ENCODE data around the gene ZBTB7B.

ZBTB7B gene

DNA sequence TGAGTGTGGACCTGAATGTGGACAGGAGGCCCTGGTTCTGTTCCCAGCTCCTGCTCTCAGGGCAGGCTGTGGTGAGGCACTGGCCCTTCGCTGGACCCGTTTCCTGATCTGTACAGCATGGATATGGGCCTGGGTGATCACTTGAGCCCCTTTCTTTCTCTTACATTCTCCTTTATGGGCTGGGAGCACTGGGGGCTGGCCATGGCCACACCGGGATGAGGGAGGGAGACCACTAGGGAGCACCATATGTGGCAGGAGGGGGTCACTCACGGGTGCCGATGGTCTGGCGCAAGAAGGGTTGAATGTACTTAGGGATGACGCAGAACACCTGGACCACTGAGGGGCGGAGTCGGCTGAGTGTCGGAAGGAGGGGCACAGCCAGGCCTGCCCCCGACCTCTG is 28.3 kb downstream of the ZBTB7B start:
- no peaks in the 10 kb centered on the region for H3K36me3 ChIP-seq (ENCODE audit: control insufficient read depth, insufficient read depth, low read length)
- H3K27me3 ChIP-seq (ENCODE audit: control insufficient read depth, insufficient read depth, low read length): no peaks in the 10 kb centered on the region
- no peak overlapping the region for H3K4me3 ChIP-seq (ENCODE audit: low read depth, low read length)
- no peaks in the 10 kb centered on the region for H3K4me1 ChIP-seq (ENCODE audit: control insufficient read depth, insufficient read depth, low read length)
- no peaks in the 10 kb centered on the region for H3K9me3 ChIP-seq (ENCODE audit: control insufficient read depth, insufficient read depth, low read length)
- no peak overlapping the region for H3K9ac ChIP-seq (ENCODE audit: low read depth, low read length)

DNA sequence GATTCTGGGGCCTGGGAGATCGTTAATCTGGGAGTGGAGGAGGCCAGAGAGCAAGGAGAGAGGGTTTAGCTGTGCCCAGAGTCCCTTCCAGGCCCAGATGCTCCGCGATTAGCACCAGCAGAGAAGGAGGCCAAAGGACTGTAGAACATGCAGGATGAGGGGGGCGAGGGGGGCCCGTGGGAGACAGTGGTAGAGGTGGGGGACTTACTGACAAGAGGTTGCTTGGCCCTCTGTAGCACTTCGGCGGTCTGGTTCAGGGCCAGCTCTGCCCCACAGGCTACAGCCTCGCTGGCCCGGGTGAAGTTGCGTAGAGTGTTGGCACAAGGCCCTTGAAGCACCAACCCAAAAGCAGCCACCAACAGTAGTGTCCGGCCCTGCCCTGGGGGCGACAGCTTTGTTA is 30.3 kb downstream of the ZBTB7B start:
- Histone ChIP-seq H3K9ac (ENCODE audit: low read depth, low read length) (no peak overlapping the region), H3K9me3 (ENCODE audit: control insufficient read depth, insufficient read depth, low read length) (no peaks in the 10 kb centered on the region), H3K36me3 (ENCODE audit: control insufficient read depth, insufficient read depth, low read length) (no peaks in the 10 kb centered on the region), H3K27me3 (ENCODE audit: control insufficient read depth, insufficient read depth, low read length) (no peaks in the 10 kb centered on the region), H3K4me1 (ENCODE audit: control insufficient read depth, insufficient read depth, low read length) (no peaks in the 10 kb centered on the region), H3K4me3 (ENCODE audit: low read depth, low read length) (no peak overlapping the region)

- Histone ChIP-seq H3K9me3 (ENCODE audit: control insufficient read depth, insufficient read depth, low read length) (no peaks in the 10 kb centered on the region), H3K9ac (ENCODE audit: low read depth, low read length) (no peak within 1 kb of the TSS), H3K27me3 (ENCODE audit: control insufficient read depth, insufficient read depth, low read length) (peaks cover 2% of the 10 kb centered on the region), H3K4me3 (ENCODE audit: low read depth, low read length) (no peak within 1 kb of the TSS), H3K4me1 (ENCODE audit: control insufficient read depth, insufficient read depth, low read length) (no peaks in the 10 kb centered on the region), H3K36me3 (ENCODE audit: control insufficient read depth, insufficient read depth, low read length) (no peaks in the 10 kb centered on the region)
Measured at GRCh38 chr1:155033524-155033923, 30.9 kb downstream of the ZBTB7B start, which contains the start of the genes DCST1 and DCST2. DCST1 (plus strand) TSS chr1:155033824; CDS start chr1:155034037, 213 bp downstream. DCST2 (minus strand) TSS chr1:155033781; CDS start chr1:155033701, 80 bp downstream.

- no peaks in the 10 kb centered on the region for H3K36me3 ChIP-seq (ENCODE audit: control insufficient read depth, insufficient read depth, low read length)
- H3K4me1 ChIP-seq (ENCODE audit: control insufficient read depth, insufficient read depth, low read length): no peaks in the 10 kb centered on the region
- no peaks in the 10 kb centered on the region for H3K9me3 ChIP-seq (ENCODE audit: control insufficient read depth, insufficient read depth, low read length)
- H3K4me3 ChIP-seq (ENCODE audit: low read depth, low read length): no peak overlapping the region
- H3K27me3 ChIP-seq (ENCODE audit: control insufficient read depth, insufficient read depth, low read length): peaks cover 2% of the 10 kb centered on the region
- H3K9ac ChIP-seq (ENCODE audit: low read depth, low read length): no peak overlapping the region
Measured at GRCh38 chr1:155034318-155035208, 32.0 kb downstream of the ZBTB7B start.

- H3K4me3 ChIP-seq (ENCODE audit: low read depth, low read length): no peak overlapping the region
- H3K9ac ChIP-seq (ENCODE audit: low read depth, low read length): no peak overlapping the region
- H3K9me3 ChIP-seq (ENCODE audit: control insufficient read depth, insufficient read depth, low read length): no peaks in the 10 kb centered on the region
- H3K36me3 ChIP-seq (ENCODE audit: control insufficient read depth, insufficient read depth, low read length): no peaks in the 10 kb centered on the region
- peaks cover 2% of the 10 kb centered on the region for H3K27me3 ChIP-seq (ENCODE audit: control insufficient read depth, insufficient read depth, low read length)
- H3K4me1 ChIP-seq (ENCODE audit: control insufficient read depth, insufficient read depth, low read length): no peaks in the 10 kb centered on the region
Measured at GRCh38 chr1:155035936-155036335, 33.3 kb downstream of the ZBTB7B start.

GRCh38 chr1:155037043-155037442 is 34.4 kb downstream of the ZBTB7B start:
- Histone ChIP-seq H3K9ac (ENCODE audit: low read depth, low read length) (no peak overlapping the region), H3K4me3 (ENCODE audit: low read depth, low read length) (no peak overlapping the region)

DNA sequence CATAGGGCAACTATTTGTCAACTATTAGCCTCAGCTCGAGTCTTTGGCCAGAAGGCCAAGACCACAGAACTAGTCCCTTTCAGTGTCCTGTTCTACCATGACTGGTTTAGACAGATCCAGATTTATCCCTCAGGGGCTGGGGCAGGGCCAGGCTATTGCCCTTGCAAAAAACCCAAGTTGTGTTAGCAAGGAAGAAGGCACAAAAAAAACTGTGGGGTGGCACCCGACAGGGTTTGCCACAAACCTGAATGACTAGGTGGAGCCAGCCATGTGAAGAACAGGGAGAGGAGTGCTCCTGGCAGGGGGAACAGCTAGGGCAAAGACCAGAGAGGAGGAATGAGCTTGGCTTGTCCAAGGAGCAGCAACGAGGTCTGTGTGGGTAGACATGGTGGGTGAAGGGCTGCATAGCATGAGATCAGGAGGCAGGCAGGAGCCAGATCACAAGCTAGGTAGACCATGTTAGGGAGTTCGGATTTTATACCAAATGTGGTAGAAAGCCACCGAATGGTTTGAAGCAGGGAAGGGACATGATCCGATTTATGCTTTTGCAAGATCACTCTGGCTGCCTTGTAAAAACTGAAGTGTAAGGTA is 35.3 kb downstream of the ZBTB7B start:
- Histone ChIP-seq H3K4me3 (ENCODE audit: low read depth, low read length) (no peak overlapping the region), H3K36me3 (ENCODE audit: control insufficient read depth, insufficient read depth, low read length) (no peaks in the 10 kb centered on the region), H3K9ac (ENCODE audit: low read depth, low read length) (no peak overlapping the region), H3K4me1 (ENCODE audit: control insufficient read depth, insufficient read depth, low read length) (no peaks in the 10 kb centered on the region), H3K9me3 (ENCODE audit: control insufficient read depth, insufficient read depth, low read length) (no peaks in the 10 kb centered on the region), H3K27me3 (ENCODE audit: control insufficient read depth, insufficient read depth, low read length) (peaks cover 2% of the 10 kb centered on the region)

More at GRCh38 chr1:155037043-155037442, 34.4 kb downstream of the ZBTB7B start:
- Histone ChIP-seq H3K9me3 (ENCODE audit: control insufficient read depth, insufficient read depth, low read length) (no peaks in the 10 kb centered on the region), H3K36me3 (ENCODE audit: control insufficient read depth, insufficient read depth, low read length) (no peaks in the 10 kb centered on the region), H3K27me3 (ENCODE audit: control insufficient read depth, insufficient read depth, low read length) (peaks cover 2% of the 10 kb centered on the region), H3K4me1 (ENCODE audit: control insufficient read depth, insufficient read depth, low read length) (no peaks in the 10 kb centered on the region)

DNA sequence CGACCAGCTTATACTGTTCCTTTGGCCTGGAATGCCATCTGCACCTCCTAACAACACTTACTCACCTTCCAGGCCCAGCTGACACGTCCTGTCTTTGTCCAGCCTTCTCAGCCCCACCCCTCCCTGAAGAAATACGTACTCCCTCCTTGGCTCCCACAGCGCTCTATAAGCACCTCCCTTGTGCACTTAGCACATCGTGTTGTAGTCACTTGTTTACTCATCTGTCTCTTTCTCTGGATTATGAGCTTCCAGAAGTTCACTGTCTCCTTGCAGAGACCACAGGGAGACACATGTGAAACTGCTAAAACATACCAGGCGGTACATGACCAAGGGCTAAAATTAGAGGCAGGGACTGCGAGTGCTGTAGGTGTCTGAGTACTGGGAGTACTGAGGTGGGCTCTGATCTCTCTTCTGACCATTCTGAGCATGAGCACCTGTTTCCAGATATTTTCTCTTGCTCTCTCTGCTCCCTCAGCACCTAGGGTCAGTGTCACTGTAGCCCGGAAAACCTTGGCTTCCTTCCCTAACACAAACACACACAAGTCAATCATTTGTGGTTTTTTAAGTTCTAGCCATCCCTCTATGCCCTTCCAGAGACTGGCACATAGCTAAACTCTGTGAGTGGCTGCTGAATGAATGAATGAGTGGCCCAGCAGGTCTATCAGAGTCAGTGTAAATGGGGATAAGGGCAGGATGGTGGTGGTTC is 36.2 kb downstream of the ZBTB7B start:
- Histone ChIP-seq H3K9me3 (ENCODE audit: control insufficient read depth, insufficient read depth, low read length) (no peaks in the 10 kb centered on the region), H3K36me3 (ENCODE audit: control insufficient read depth, insufficient read depth, low read length) (no peaks in the 10 kb centered on the region), H3K4me1 (ENCODE audit: control insufficient read depth, insufficient read depth, low read length) (no peaks in the 10 kb centered on the region), H3K4me3 (ENCODE audit: low read depth, low read length) (no peak overlapping the region), H3K9ac (ENCODE audit: low read depth, low read length) (no peak overlapping the region), H3K27me3 (ENCODE audit: control insufficient read depth, insufficient read depth, low read length) (peaks cover 4% of the 10 kb centered on the region)

DNA sequence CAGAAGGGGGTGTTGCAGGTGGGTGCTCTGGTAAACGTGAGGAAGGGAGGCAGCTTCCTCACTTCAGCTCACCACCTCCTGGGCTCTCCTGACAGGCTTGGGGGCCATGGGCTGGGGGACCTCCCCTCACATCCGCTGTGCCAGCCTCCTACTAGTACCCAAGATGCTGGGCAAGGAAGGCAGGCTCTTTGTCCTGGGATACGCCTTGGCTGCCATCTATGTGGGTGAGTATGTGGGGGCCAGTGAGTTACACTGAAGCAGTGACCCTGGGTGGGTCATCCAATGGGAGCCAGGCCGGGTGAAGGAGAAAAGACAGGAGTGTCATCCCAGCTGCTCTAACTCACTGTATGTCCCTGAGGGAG is 36.7 kb downstream of the ZBTB7B start:
- Histone ChIP-seq H3K36me3 (ENCODE audit: control insufficient read depth, insufficient read depth, low read length) (no peaks in the 10 kb centered on the region), H3K27me3 (ENCODE audit: control insufficient read depth, insufficient read depth, low read length) (peaks cover 4% of the 10 kb centered on the region), H3K9me3 (ENCODE audit: control insufficient read depth, insufficient read depth, low read length) (no peaks in the 10 kb centered on the region), H3K4me1 (ENCODE audit: control insufficient read depth, insufficient read depth, low read length) (no peaks in the 10 kb centered on the region), H3K9ac (ENCODE audit: low read depth, low read length) (no peak overlapping the region), H3K4me3 (ENCODE audit: low read depth, low read length) (no peak overlapping the region)

GRCh38 chr1:155040358-155041093 is 37.9 kb downstream of the ZBTB7B start:
- Histone ChIP-seq H3K4me1 (ENCODE audit: control insufficient read depth, insufficient read depth, low read length) (no peaks in the 10 kb centered on the region), H3K36me3 (ENCODE audit: control insufficient read depth, insufficient read depth, low read length) (no peaks in the 10 kb centered on the region)

GRCh38 chr1:155042789-155043188 is 40.2 kb downstream of the ZBTB7B start:
- Histone ChIP-seq H3K36me3 (ENCODE audit: control insufficient read depth, insufficient read depth, low read length) (no peaks in the 10 kb centered on the region), H3K27me3 (ENCODE audit: control insufficient read depth, insufficient read depth, low read length) (peaks cover 4% of the 10 kb centered on the region), H3K9me3 (ENCODE audit: control insufficient read depth, insufficient read depth, low read length) (no peaks in the 10 kb centered on the region), H3K4me3 (ENCODE audit: low read depth, low read length) (no peak overlapping the region), H3K4me1 (ENCODE audit: control insufficient read depth, insufficient read depth, low read length) (no peaks in the 10 kb centered on the region), H3K9ac (ENCODE audit: low read depth, low read length) (no peak overlapping the region)

More at GRCh38 chr1:155040358-155041093, 37.9 kb downstream of the ZBTB7B start:
- peaks cover 4% of the 10 kb centered on the region for H3K27me3 ChIP-seq (ENCODE audit: control insufficient read depth, insufficient read depth, low read length)
- no peaks in the 10 kb centered on the region for H3K9me3 ChIP-seq (ENCODE audit: control insufficient read depth, insufficient read depth, low read length)
- no peak overlapping the region for H3K9ac ChIP-seq (ENCODE audit: low read depth, low read length)
- no peak overlapping the region for H3K4me3 ChIP-seq (ENCODE audit: low read depth, low read length)

Data from iPS-15b (cell line).